K562 (cell line): ENCODE data around the gene RTF2. TPM values are rescaled to one million over a fixed set of nuclear protein-coding genes. Genes with fewer than 3 reads are reported as not detected.
A peak's percentile ranks its signal among the peaks of the same experiment; 100 is the strongest.

Source experiments
- DNMT1 ChIP-seq: fragments of 450-650 bp; IDR thresholded peaks from 2 replicates; pipeline ENCODE4 v1.6.1; 2016; ENCODE audit warnings: antibody characterized with exemption, mild to moderate bottlenecking
- ELK3 ChIP-seq: fragments of 450-650 bp; formaldehyde crosslinking; IDR thresholded peaks from 2 replicates; pipeline ENCODE4 v1.4.0; 2020; ENCODE audit warnings: mild to moderate bottlenecking
- EP300 ChIP-seq: IDR thresholded peaks from 2 replicates; pipeline ENCODE4 v1.6.1; 2012; ENCODE audit warnings: low read length, improper control_type of control experiment
- ESRRA ChIP-seq: fragments of 450-650 bp; IDR thresholded peaks from 2 replicates; pipeline ENCODE4 v1.6.1; 2014; ENCODE audit warnings: low read depth, mild to moderate bottlenecking, moderate library complexity, borderline replicate concordance
- FOSL1 ChIP-seq: fragments of 200-800 bp; sonication (Bioruptor generic); conservative IDR thresholded peaks from 2 replicates; pipeline ENCODE4 v1.6.1; 2016; ENCODE audit warnings: missing genetic modification characterization, missing compliant biosample characterization
- FOXJ3 ChIP-seq: sonication (generic); formaldehyde crosslinking; IDR thresholded peaks from 2 replicates; pipeline ENCODE4 v1.4.0; 2020; ENCODE audit warnings: mild to moderate bottlenecking, missing genetic modification reagents
- GATAD2B ChIP-seq: fragments of 450-650 bp; IDR thresholded peaks from 2 replicates; pipeline ENCODE4 v1.6.1; 2017; ENCODE audit warnings: mild to moderate bottlenecking, borderline replicate concordance
- HLTF ChIP-seq: fragments of 450-650 bp; IDR thresholded peaks from 2 replicates; pipeline ENCODE4 v1.6.1; 2016
- HMBOX1 ChIP-seq: sonication (generic); IDR thresholded peaks from 2 replicates; pipeline ENCODE4 v1.6.1; 2016
- IFI16 ChIP-seq: fragments of 250-450 bp; sonication (Bioruptor Pico); IDR thresholded peaks from 2 replicates; pipeline ENCODE4 v2.1.2; 2022; ENCODE audit warnings: mild to moderate bottlenecking, inconsistent platforms
- JUNB ChIP-seq: fragments of 450-650 bp; formaldehyde crosslinking; conservative IDR thresholded peaks from 2 replicates; pipeline ENCODE4 v1.4.0; 2020; ENCODE audit warnings: mild to moderate bottlenecking
- KDM1A ChIP-seq, 2 experiments: fragments of 450-650 bp; IDR thresholded peaks; 2 replicates each; pipeline ENCODE4 v1.6.1; 2016; ENCODE audit warnings: mild to moderate bottlenecking in 2 of 2
- MIER1 ChIP-seq: fragments of 450-650 bp; IDR thresholded peaks from 2 replicates; pipeline ENCODE4 v1.6.1; 2016; ENCODE audit warnings: antibody characterized with exemption, mild to moderate bottlenecking, low read depth
- POLR2AphosphoS5 ChIP-seq: IDR thresholded peaks from 2 replicates; pipeline ENCODE4 v1.6.1; 2011; ENCODE audit warnings: mild to moderate bottlenecking, low read depth, low read length, moderate library complexity; ENCODE audit not compliant: control insufficient read depth, insufficient read depth
- POLR3A ChIP-seq: IDR thresholded peaks from 2 replicates; pipeline ENCODE4 v1.6.1; 2011; ENCODE audit warnings: borderline replicate concordance, mild to moderate bottlenecking, moderate library complexity; ENCODE audit not compliant: insufficient read length, insufficient read depth; ENCODE audit errors: extremely low read depth
- RCOR1 ChIP-seq, 2 experiments: IDR thresholded peaks; 2 replicates each; pipeline ENCODE4 v1.6.1; 2012; ENCODE audit warnings: low read depth in 2 of 2, low read length in 2 of 2, borderline replicate concordance in 1 of 2, improper control_type of control experiment in 1 of 2
- ZBTB40 ChIP-seq, 2 experiments: fragments of 450-650 bp in 1 of 2; sonication (generic) in 1 of 2; formaldehyde crosslinking in 1 of 2; IDR thresholded peaks; 2 replicates each; pipeline versions ENCODE4 v1.7.1 to v1.9.0; 2016 to 2022; ENCODE audit warnings: inconsistent platforms in 1 of 2, mild to moderate bottlenecking in 1 of 2, missing genetic modification reagents in 1 of 2
- polyA plus RNA-seq, 8 experiments: library from polyadenylated mRNA; depleted of rRNA in 4 of 8; stranded (reverse) in 5 of 8; unstranded in 3 of 8; fragments of >200 nt; fragmentation: Nextera tagmentation in 2 of 8; fragmentation: Illumina TruSeq in 1 of 8; extraction: Ambion mirVana in 2 of 8; extraction: Trizol in 1 of 8; gene quantifications; 2 replicates each; pipeline versions ENCODE4 v1.2.1 to v1.2.3, GENCODE V29; 2011 to 2014; ENCODE audit warnings: inconsistent platforms in 1 of 8, missing spikeins in 1 of 8
- total RNA-seq, 7 experiments: library from RNA; depleted of rRNA in 6 of 7; stranded (reverse); fragments of >200 nt in 6 of 7; fragmentation: Illumina TruSeq in 2 of 7; extraction: Trizol in 2 of 7; gene quantifications; 2 replicates each; pipeline versions ENCODE4 v1.2.1 to v1.2.3, GENCODE V29; 2011 to 2021; ENCODE audit warnings: low replicate concordance in 1 of 7

Gene RTF2
- total and polyA plus RNA-seq, 9 of the 15 experiments (the other 6 are each of a cell fraction or from before 2014, with no cell fraction given): 67.0 to 177 (median 84.9) TPM

- peak; percentile 69; the same call in 1 of the 2 replicates for TF ChIP-seq HMBOX1
- TF ChIP-seq IFI16 (CRISPR knock-in tag): no peak
- TF ChIP-seq POLR3A: no peak
- peak; percentile 82; the same call in 1 of the 2 replicates for TF ChIP-seq EP300
- peak; percentile 49; the same call in 1 of the 2 replicates for TF ChIP-seq FOSL1 (tag)
- TF ChIP-seq KDM1A (IDR thresholded peaks at IDR 0.05): peak; percentile 53 to 64; a peak in 2 of 4 replicates
- no peak for TF ChIP-seq DNMT1
- TF ChIP-seq RCOR1 (IDR thresholded peaks at IDR 0.05; ENCODE audit: borderline replicate concordance in 1 of 2, low read depth in 2 of 2, low read length in 2 of 2): peak in 1 of 2 experiments; percentile 69; a peak in 1 of 4 replicates
- TF ChIP-seq ELK3 (CRISPR knock-in tag): no peak
- no peak for TF ChIP-seq ESRRA
- 0 out of 2 replicates have a peak, but pooled peaks have one; percentile 43 for TF ChIP-seq FOXJ3 (CRISPR knock-in tag)
- TF ChIP-seq HLTF: peak; percentile 78; the same call in 1 of the 2 replicates
- no peak for TF ChIP-seq JUNB (CRISPR knock-in tag)
- 0 out of 2 replicates have a peak, but pooled peaks have one; percentile 29 for TF ChIP-seq MIER1
- TF ChIP-seq ZBTB40 (IDR thresholded peaks at IDR 0.05): 0 out of 2 replicates have a peak, but pooled peaks have one; percentile 22
- no peak for TF ChIP-seq ZBTB40 (CRISPR knock-in tag; IDR thresholded peaks at IDR 0.05)
- peak; percentile 47; the same call in 1 of the 2 replicates for TF ChIP-seq POLR2AphosphoS5
- TF ChIP-seq GATAD2B: no peak
These were observed 38.9 kb upstream of the RTF2 start (continued) for GRCh38 chr20:56429502-56429901.
